Lower lobe of right lung (tissue), 2 donors: ENCODE data around the gene CLDN7. TPM values are rescaled to one million over a fixed set of nuclear protein-coding genes. Genes with fewer than 3 reads are reported as not detected.

Experiments
- ATAC-seq, 2 donors: fragments of 200-7000 bp; cut with Tn5 transposase; one replicate each; pipeline ENCODE4 v1.9.1; 2020 to 2022; ENCODE audit warnings: mild to moderate bottlenecking in 2 of 2, moderate library complexity in 2 of 2
- DNase-seq: peaks from one replicate; pipeline ENCODE4 v3.0.0-alpha.2; 2020
- H3K27ac ChIP-seq: fragments of 200-600 bp; one replicate; pipeline ENCODE4 v1.8.0; 2022
- H3K27me3 ChIP-seq: fragments of 200-600 bp; one replicate; pipeline ENCODE4 v1.8.0; 2022; ENCODE audit warnings: low read depth
- H3K36me3 ChIP-seq: fragments of 200-600 bp; one replicate; pipeline ENCODE4 v1.8.0; 2022; ENCODE audit warnings: mild to moderate bottlenecking
- H3K4me1 ChIP-seq: fragments of 200-600 bp; one replicate; pipeline ENCODE4 v1.8.0; 2022
- H3K4me3 ChIP-seq: fragments of 200-600 bp; one replicate; pipeline ENCODE4 v1.8.0; 2022; ENCODE audit warnings: mild to moderate bottlenecking
- H3K9me3 ChIP-seq: fragments of 200-600 bp; one replicate; pipeline ENCODE4 v1.8.0; 2022
- CTCF ChIP-seq: fragments of 200-600 bp; IDR thresholded peaks from one replicate; pipeline ENCODE4 v1.8.0; 2022; ENCODE audit warnings: antibody characterized with exemption, mild to moderate bottlenecking
- intact Hi-C: fragments of 100-400 bp; cut with DNase I; formaldehyde crosslinking; loops from one replicate; pipeline ENCODE4 v1.11.0; 2022
- total RNA-seq: library from RNA; stranded (reverse); fragmentation: NEBNext Ultra II Directional; extraction: Animal tissue kit (Norgen Biotek cat#: 25700); gene quantifications from one replicate; pipeline ENCODE4 v1.2.1, GENCODE V29; 2021
- donor health status: DM: no; HTN: yes; CAD: no; lungs with severe emphysema.

CLDN7 gene
- total RNA-seq, 1 donor from 2014 or later, result 98.7 TPM

- peak; percentile 90 to 93 for ATAC-seq
- DNase-seq, result peak; percentile 95
- Histone ChIP-seq H3K27ac (peak within 1 kb of the TSS; percentile 97), H3K36me3 (peaks cover 38% of the 10 kb centered on the region), H3K4me3 (peak within 1 kb of the TSS; percentile 97), H3K4me1 (peaks cover 56% of the 10 kb centered on the region), H3K27me3 (no peaks in the 10 kb centered on the region), H3K9me3 (no peaks in the 10 kb centered on the region)
- TF ChIP-seq CTCF, result no peak
- intact Hi-C loops, result no loop called here
Measured at GRCh38 chr17:7219812-7220592, 42.3 kb downstream of the CLDN7 start, which contains the start of the genes ACADVL and DLG4. ACADVL (plus strand) TSS chr17:7219938; CDS start chr17:7219985, 47 bp downstream. DLG4 (minus strand) TSS chr17:7219836.

GRCh38 chr17:7219229-7219811 is 43.0 kb downstream of the CLDN7 start:
- TF ChIP-seq CTCF, result no peak
- peak overlapping the region; percentile 97 for H3K4me3 ChIP-seq
- H3K9me3 ChIP-seq, result no peaks in the 10 kb centered on the region
- peak overlapping the region; percentile 97 for H3K27ac ChIP-seq
- no peaks in the 10 kb centered on the region for H3K27me3 ChIP-seq
- peaks cover 62% of the 10 kb centered on the region for H3K4me1 ChIP-seq
- intact Hi-C loops, result no loop called here
- H3K36me3 ChIP-seq, result peaks cover 32% of the 10 kb centered on the region
- DNase-seq, result no peak
- ATAC-seq, result no peak

GRCh38 chr17:7218758-7219157 is 43.5 kb downstream of the CLDN7 start:
- no peak overlapping the region for H3K4me3 ChIP-seq
- peaks cover 26% of the 10 kb centered on the region for H3K36me3 ChIP-seq
- H3K9me3 ChIP-seq, result no peaks in the 10 kb centered on the region
- H3K27me3 ChIP-seq, result no peaks in the 10 kb centered on the region
- TF ChIP-seq CTCF, result no peak
- H3K4me1 ChIP-seq, result peaks cover 67% of the 10 kb centered on the region
- ATAC-seq, result no peak
- intact Hi-C loops, result no loop called here
- peak overlapping the region; percentile 97 for H3K27ac ChIP-seq
- no peak for DNase-seq

- no peak for TF ChIP-seq CTCF
- Histone ChIP-seq H3K4me3 (peak overlapping the region; percentile 49), H3K9me3 (no peaks in the 10 kb centered on the region), H3K36me3 (peaks cover 20% of the 10 kb centered on the region), H3K27ac (peak overlapping the region; percentile 68), H3K4me1 (peaks cover 72% of the 10 kb centered on the region), H3K27me3 (no peaks in the 10 kb centered on the region)
- intact Hi-C loops, result no loop called here
- DNase-seq (no peak), ATAC-seq (no peak)
Measured at GRCh38 chr17:7218166-7218565, 44.1 kb downstream of the CLDN7 start.

GRCh38 chr17:7217113-7217987 is 44.9 kb downstream of the CLDN7 start:
- Histone ChIP-seq H3K4me1 (peaks cover 72% of the 10 kb centered on the region), H3K36me3 (peaks cover 12% of the 10 kb centered on the region), H3K9me3 (no peaks in the 10 kb centered on the region), H3K27me3 (no peaks in the 10 kb centered on the region), H3K27ac (peak overlapping the region; percentile 68), H3K4me3 (peak overlapping the region; percentile 49)
- TF ChIP-seq CTCF, result no peak
- DNase-seq (no peak), ATAC-seq (no peak)
- intact Hi-C loops, result no loop called here
